ENCODE results near the gene EEIG1. TPM values are rescaled to one million over a fixed set of nuclear protein-coding genes. Genes with fewer than 3 reads are reported as not detected.

Gene EEIG1
- total RNA-seq, 1 donor from 2014 or later: 61.1 TPM

DNA sequence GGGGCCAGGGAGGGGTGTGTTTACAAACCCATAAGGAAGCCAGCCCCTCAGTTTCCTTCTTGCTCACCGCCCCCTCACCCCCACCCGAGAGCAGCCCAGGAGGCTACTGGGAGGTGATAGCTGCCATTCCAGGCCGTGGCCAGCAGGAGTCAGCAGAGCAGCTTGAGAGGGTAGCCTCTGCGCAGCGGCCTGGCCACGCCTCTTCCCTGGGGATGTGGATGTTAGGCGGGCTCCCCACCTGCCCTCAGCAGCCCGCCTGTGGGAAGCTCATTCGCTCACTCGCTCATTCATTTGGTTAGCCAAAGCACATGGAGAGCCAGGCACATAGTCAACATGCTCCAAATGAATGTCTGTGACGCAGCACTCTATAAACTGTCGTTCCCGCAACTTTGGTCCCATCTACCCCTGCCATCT lies 37.1 kb downstream of the EEIG1 start:
- Mint-ChIP-seq H3K4me3 (no peak overlapping the region), H3K36me3 (peaks cover 11% of the 10 kb centered on the region), H3K4me1 (ENCODE audit: unreplicated experiment) (peaks cover 22% of the 10 kb centered on the region), H3K9me3 (no peaks in the 10 kb centered on the region), H3K27me3 (no peaks in the 10 kb centered on the region), H3K27ac (peak overlapping the region; percentile 53)
- TF ChIP-seq, protein P1, sequence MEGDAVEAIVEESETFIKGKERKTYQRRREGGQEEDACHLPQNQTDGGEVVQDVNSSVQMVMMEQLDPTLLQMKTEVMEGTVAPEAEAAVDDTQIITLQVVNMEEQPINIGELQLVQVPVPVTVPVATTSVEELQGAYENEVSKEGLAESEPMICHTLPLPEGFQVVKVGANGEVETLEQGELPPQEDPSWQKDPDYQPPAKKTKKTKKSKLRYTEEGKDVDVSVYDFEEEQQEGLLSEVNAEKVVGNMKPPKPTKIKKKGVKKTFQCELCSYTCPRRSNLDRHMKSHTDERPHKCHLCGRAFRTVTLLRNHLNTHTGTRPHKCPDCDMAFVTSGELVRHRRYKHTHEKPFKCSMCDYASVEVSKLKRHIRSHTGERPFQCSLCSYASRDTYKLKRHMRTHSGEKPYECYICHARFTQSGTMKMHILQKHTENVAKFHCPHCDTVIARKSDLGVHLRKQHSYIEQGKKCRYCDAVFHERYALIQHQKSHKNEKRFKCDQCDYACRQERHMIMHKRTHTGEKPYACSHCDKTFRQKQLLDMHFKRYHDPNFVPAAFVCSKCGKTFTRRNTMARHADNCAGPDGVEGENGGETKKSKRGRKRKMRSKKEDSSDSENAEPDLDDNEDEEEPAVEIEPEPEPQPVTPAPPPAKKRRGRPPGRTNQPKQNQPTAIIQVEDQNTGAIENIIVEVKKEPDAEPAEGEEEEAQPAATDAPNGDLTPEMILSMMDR (conservative IDR thresholded peaks at IDR 0.05): peak; percentile 87
- no peak for DNase-seq (ENCODE audit: extremely low spot score, unreplicated experiment)

DNA sequence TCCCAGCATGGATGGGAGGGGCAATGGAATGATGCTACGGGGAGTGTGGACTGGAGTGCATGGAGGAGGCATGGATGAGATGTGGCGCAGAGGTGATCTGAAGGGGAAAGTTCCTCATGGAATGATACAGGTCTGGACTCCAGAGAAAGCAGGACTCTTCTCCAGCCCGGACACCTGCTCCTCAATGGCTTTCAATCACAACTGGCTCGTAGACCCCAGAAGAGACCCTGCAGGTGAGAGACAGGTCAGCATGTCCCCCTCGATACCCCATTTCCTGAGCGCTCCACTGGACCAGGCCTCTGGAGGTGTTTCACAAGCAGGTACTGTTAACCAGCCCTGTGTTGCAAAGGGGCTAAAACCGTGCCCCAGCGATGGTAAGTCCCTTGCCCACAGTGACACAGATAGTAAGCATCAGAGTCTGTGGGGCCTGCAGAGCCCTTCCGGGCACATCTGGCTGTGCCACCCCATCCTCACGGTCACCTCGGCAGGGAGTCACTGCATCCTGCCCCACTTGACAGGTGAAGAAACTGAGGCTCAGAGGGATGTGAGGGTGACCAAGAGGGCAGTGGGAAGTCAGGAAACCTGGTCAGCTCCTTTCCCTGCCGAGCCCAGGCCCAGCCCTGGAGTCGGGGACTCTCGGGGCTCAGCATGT lies 37.7 kb downstream of the EEIG1 start:
- Mint-ChIP-seq H3K9me3 (no peaks in the 10 kb centered on the region), H3K27me3 (no peaks in the 10 kb centered on the region), H3K36me3 (peaks cover 11% of the 10 kb centered on the region), H3K4me1 (ENCODE audit: unreplicated experiment) (peaks cover 22% of the 10 kb centered on the region), H3K27ac (peak overlapping the region; percentile 44), H3K4me3 (no peak overlapping the region)
- DNase-seq (ENCODE audit: extremely low spot score, unreplicated experiment): no peak
- TF ChIP-seq, protein P1 (conservative IDR thresholded peaks at IDR 0.05): no peak

DNA sequence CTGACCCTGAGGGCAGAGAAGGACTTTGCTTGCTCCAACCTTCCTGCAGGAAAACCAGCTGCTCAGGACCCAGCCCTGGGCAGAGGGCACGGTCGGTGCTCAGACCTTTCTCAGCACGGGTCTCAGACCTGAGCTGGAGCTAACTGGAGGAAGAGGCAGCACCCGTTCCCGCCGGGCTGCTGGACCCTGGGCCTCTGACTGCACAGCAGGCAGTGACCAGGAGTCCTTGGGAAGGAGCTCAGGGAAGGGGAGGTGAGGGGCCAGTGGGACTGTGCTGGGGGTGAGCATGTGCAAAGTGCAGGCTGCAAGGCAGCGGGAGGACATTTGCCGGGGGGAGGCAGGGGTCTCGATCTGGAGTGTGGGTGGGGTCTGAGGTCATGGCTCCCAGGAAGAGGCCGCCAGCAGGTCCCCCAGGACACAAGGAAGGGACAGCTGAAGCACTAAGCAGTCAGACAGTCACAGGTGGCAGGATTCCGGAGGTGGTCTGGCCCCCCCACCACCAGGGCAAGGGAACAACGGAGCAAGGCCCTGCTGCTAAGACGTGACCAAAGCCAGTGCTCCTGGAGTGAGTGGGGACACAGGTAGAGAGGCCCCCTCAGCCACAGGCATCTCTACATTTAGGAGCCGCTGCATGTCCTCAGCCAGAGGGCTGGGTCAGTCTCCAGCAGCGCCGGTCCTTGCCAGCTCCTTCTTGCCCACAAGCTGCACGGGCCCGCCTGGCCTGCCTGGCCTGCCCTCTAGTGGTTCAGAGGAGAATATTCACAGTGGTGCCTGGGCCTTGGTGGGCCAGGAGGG lies 38.4 kb downstream of the EEIG1 start:
- H3K27me3 Mint-ChIP-seq: no peaks in the 10 kb centered on the region
- H3K4me1 Mint-ChIP-seq (ENCODE audit: unreplicated experiment): peaks cover 23% of the 10 kb centered on the region
- no peak for DNase-seq (ENCODE audit: extremely low spot score, unreplicated experiment)
- no peak overlapping the region for H3K4me3 Mint-ChIP-seq
- H3K27ac Mint-ChIP-seq: peak overlapping the region; percentile 44
- peaks cover 7% of the 10 kb centered on the region for H3K36me3 Mint-ChIP-seq
- TF ChIP-seq, protein P1 (conservative IDR thresholded peaks at IDR 0.05): peak; percentile 91
- H3K9me3 Mint-ChIP-seq: no peaks in the 10 kb centered on the region

DNA sequence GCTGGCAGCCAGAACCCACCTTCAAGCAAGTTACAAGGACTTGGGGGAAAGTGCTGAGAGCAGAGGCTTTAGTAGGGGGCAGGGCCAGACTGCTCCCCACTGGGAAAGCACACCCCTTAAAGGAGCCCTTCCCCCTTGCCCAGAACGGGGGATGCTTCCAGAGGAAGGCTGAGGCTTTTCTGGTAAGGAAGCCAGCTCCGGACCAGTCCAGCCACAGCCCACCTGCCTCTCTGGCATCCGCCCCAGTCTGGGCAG lies 38.9 kb downstream of the EEIG1 start:
- TF ChIP-seq, protein P1 (conservative IDR thresholded peaks at IDR 0.05): no peak
- DNase-seq (ENCODE audit: extremely low spot score, unreplicated experiment): no peak
- H3K4me3 Mint-ChIP-seq: no peak overlapping the region
- no peak overlapping the region for H3K27ac Mint-ChIP-seq
- peaks cover 7% of the 10 kb centered on the region for H3K36me3 Mint-ChIP-seq
- no peaks in the 10 kb centered on the region for H3K27me3 Mint-ChIP-seq
- peaks cover 24% of the 10 kb centered on the region for H3K4me1 Mint-ChIP-seq (ENCODE audit: unreplicated experiment)
- no peaks in the 10 kb centered on the region for H3K9me3 Mint-ChIP-seq

DNA sequence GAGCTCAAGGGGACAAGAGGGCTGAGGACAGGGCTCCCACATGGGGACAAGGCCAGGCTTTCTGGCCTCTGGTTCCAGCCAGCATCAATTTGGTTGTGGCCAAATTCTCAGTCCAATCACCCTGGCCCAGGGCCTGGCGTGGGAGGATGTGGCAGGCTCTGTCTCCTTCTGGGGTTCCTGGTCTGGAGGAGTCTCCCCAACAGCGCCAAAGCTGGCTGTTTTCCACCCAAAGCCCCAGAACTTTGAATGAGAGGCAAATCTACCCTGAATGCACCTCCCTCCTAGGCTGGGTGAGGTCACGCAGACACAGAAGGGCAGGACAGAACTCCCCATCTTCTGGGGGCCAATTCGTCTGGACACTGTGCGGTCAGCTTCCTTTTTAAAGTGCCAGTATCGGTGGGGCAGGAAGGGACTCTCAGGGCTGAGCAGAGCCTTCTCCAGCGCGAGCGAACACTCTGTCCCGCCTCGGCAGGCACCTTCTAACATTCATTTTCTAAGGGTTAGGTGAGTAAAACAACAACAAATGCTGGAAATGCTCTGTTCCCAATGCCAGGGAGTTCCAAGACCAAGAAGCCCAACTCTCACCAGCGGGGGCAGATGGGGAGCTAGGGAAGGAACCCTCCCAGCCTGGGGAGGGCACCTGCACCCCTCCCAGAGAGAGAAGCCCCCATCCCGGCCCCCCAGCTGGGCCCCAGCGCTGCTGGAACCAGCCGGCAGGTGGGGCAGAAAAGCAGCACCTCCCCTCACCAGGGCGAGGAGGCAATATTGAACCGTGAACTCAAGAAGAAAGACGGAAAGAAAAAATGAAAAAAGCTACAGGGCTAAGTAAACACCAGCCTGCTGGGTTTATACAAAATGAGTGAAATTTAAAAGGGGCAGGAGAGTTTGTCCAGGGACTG lies 39.5 kb downstream of the EEIG1 start:
- no peak for DNase-seq (ENCODE audit: extremely low spot score, unreplicated experiment)
- Mint-ChIP-seq H3K27ac (no peak overlapping the region), H3K36me3 (peaks cover 7% of the 10 kb centered on the region), H3K4me1 (ENCODE audit: unreplicated experiment) (peaks cover 30% of the 10 kb centered on the region), H3K27me3 (no peaks in the 10 kb centered on the region), H3K9me3 (no peaks in the 10 kb centered on the region), H3K4me3 (no peak overlapping the region)
- TF ChIP-seq, protein P1 (conservative IDR thresholded peaks at IDR 0.05): no peak

Data from type B pancreatic cell (in vitro differentiated cells).